Measurements from ENCODE around the gene CXorf65.

The CXorf65 gene

GRCh38 chrX:71106427-71106826 is at the start of gene CXorf65:
Gene CXorf65, minus strand, starts transcription at chrX:71106740. Its CDS starts 184 bp downstream, at chrX:71106556.
- no peak for DNase-seq (ENCODE audit: low read depth, low spot score)

GRCh38 chrX:71154641-71155040 is 48.1 kb upstream of the CXorf65 start:
- no peak for DNase-seq (ENCODE audit: low read depth, low spot score)

- DNase-seq (ENCODE audit: low read depth, low spot score) = no peak
Observed at GRCh38 chrX:71154196-71154595, 47.7 kb upstream of the CXorf65 start.

- DNase-seq (ENCODE audit: low read depth, low spot score) = no peak
Observed at GRCh38 chrX:71151366-71151765, 44.8 kb upstream of the CXorf65 start.

GRCh38 chrX:71148278-71148663 is 41.7 kb upstream of the CXorf65 start:
- no peak for DNase-seq (ENCODE audit: low read depth, low spot score)

GRCh38 chrX:71147496-71148277 is 41.1 kb upstream of the CXorf65 start:
- DNase-seq (ENCODE audit: low read depth, low spot score) = no peak

- DNase-seq (ENCODE audit: low read depth, low spot score) = peak; percentile 17
Observed at GRCh38 chrX:71144651-71145050, 38.1 kb upstream of the CXorf65 start, which contains the start of gene NLGN3. Gene NLGN3, plus strand, starts transcription at chrX:71144841. Its CDS starts 2,909 bp downstream, at chrX:71147750.

- DNase-seq (ENCODE audit: low read depth, low spot score) = no peak
Observed at GRCh38 chrX:71143508-71143907, 37.0 kb upstream of the CXorf65 start.

- DNase-seq (ENCODE audit: low read depth, low spot score) = no peak
Observed at GRCh38 chrX:71140440-71140839, 33.9 kb upstream of the CXorf65 start.

GRCh38 chrX:71131510-71131909 is 25.0 kb upstream of the CXorf65 start:
- DNase-seq (ENCODE audit: low read depth, low spot score) = no peak

- peak; percentile 77 for DNase-seq (ENCODE audit: low read depth, low spot score)
Observed at GRCh38 chrX:71128915-71129765, 22.6 kb upstream of the CXorf65 start.

GRCh38 chrX:71128166-71128833 is 21.8 kb upstream of the CXorf65 start:
- DNase-seq (ENCODE audit: low read depth, low spot score) = no peak

- DNase-seq (ENCODE audit: low read depth, low spot score) = peak; percentile 16
Observed at GRCh38 chrX:71118985-71119535, 12.5 kb upstream of the CXorf65 start.

- DNase-seq (ENCODE audit: low read depth, low spot score) = peak; percentile 90
Observed at GRCh38 chrX:71118032-71118984, 11.8 kb upstream of the CXorf65 start, which contains the start of gene MED12. Gene MED12, plus strand, starts transcription at chrX:71118596. Its CDS starts 159 bp downstream, at chrX:71118755.

GRCh38 chrX:71117358-71117757 is 10.8 kb upstream of the CXorf65 start:
- DNase-seq (ENCODE audit: low read depth, low spot score) = no peak

GRCh38 chrX:71111921-71112431 is 5.4 kb upstream of the CXorf65 start:
- DNase-seq (ENCODE audit: low read depth, low spot score) = no peak

- DNase-seq (ENCODE audit: low read depth, low spot score) = no peak
Observed at GRCh38 chrX:71111141-71111843, 4.8 kb upstream of the CXorf65 start, which contains the start of gene IL2RG. Gene IL2RG, minus strand, starts transcription at chrX:71111577. Its CDS starts 38 bp downstream, at chrX:71111539.

GRCh38 chrX:71109051-71109450 is 2.5 kb upstream of the CXorf65 start:
- no peak for DNase-seq (ENCODE audit: low read depth, low spot score)

GRCh38 chrX:71107762-71108360 is 1.3 kb upstream of the CXorf65 start:
- DNase-seq (ENCODE audit: low read depth, low spot score) = no peak
